CD14-positive monocyte (primary cell): ENCODE measurements around the gene ZNF207. TPM values are rescaled to one million over a fixed set of nuclear protein-coding genes. Genes with fewer than 3 reads are reported as not detected.

ENCODE experiments used
- DNase-seq, 3 donors: peaks; one replicate each; pipeline ENCODE4 v3.0.0-alpha.2; 2011 to 2022
- H2AFZ ChIP-seq: 2 replicates; pipeline ENCODE4 v1.6.0; 2012; ENCODE audit warnings: mild to moderate bottlenecking, low read depth, low read length, inconsistent platforms; ENCODE audit not compliant: insufficient read depth, poor library complexity, severe bottlenecking
- H3K27ac ChIP-seq, 2 donors: 1 replicate in 1 of 2; 2 replicates in 1 of 2; pipeline ENCODE4 v1.5.1; 2012 to 2013; ENCODE audit warnings: low read length in 2 of 2, control low read depth in 1 of 2, inconsistent platforms in 1 of 2, low read depth in 1 of 2, mild to moderate bottlenecking in 1 of 2
- H3K27me3 ChIP-seq, 2 donors: one replicate each; pipeline versions ENCODE4 v1.6.0 to v1.6.1; 2011 to 2013; ENCODE audit warnings: low read length in 2 of 2; ENCODE audit not compliant: control insufficient read depth in 2 of 2, insufficient read depth in 2 of 2
- H3K36me3 ChIP-seq, 2 donors: replicated peaks in 1 of 2; 1 replicate in 1 of 2; 2 replicates in 1 of 2; pipeline versions ENCODE4 v1.5.1 to v1.6.1; 2012 to 2013; ENCODE audit warnings: low read length in 2 of 2, control low read depth in 1 of 2, inconsistent platforms in 1 of 2, mild to moderate bottlenecking in 1 of 2; ENCODE audit not compliant: insufficient read depth in 2 of 2, control insufficient read depth in 1 of 2
- H3K4me1 ChIP-seq, 2 donors: 1 replicate in 1 of 2; 2 replicates in 1 of 2; pipeline versions ENCODE4 v1.5.1 to v1.6.1; 2012 to 2013; ENCODE audit warnings: low read length in 2 of 2, control low read depth in 1 of 2, inconsistent platforms in 1 of 2, mild to moderate bottlenecking in 1 of 2, moderate library complexity in 1 of 2; ENCODE audit not compliant: insufficient read depth in 2 of 2, control insufficient read depth in 1 of 2
- H3K4me2 ChIP-seq: replicated peaks from 2 replicates; pipeline ENCODE3; 2012; ENCODE audit warnings: low read length, moderate library complexity, mild to moderate bottlenecking; ENCODE audit not compliant: poor library complexity, severe bottlenecking; ENCODE audit errors: extremely low read depth
- H3K4me3 ChIP-seq, 3 experiments: fragments of 200-600 bp in 1 of 3; sonication (generic) in 1 of 3; replicated peaks in 1 of 3; 1 replicate in 2 of 3; 2 replicates in 1 of 3; pipeline ENCODE4 v1.5.1; 2011 to 2013; ENCODE audit warnings: low read length in 3 of 3, mild to moderate bottlenecking in 3 of 3, control low read depth in 2 of 3, low read depth in 2 of 3, inconsistent platforms in 1 of 3, moderate library complexity in 1 of 3
- H3K79me2 ChIP-seq: 2 replicates; pipeline ENCODE4 v1.6.0; 2012; ENCODE audit warnings: mild to moderate bottlenecking, control low read depth, inconsistent platforms, low read length, moderate library complexity; ENCODE audit not compliant: insufficient read depth
- H3K9ac ChIP-seq: 2 replicates; pipeline ENCODE4 v1.6.0; 2017; ENCODE audit warnings: low read length, mild to moderate bottlenecking; ENCODE audit not compliant: insufficient read depth, poor library complexity, severe bottlenecking
- H3K9me3 ChIP-seq, 2 donors: replicated peaks in 1 of 2; 1 replicate in 1 of 2; 2 replicates in 1 of 2; pipeline versions ENCODE4 v1.5.1 to v1.6.1; 2012 to 2013; ENCODE audit warnings: low read length in 2 of 2, control low read depth in 1 of 2; ENCODE audit not compliant: control insufficient read depth in 1 of 2, insufficient read depth in 1 of 2
- H4K20me1 ChIP-seq: 2 replicates; pipeline ENCODE4 v1.6.0; 2012; ENCODE audit warnings: mild to moderate bottlenecking, low read length, control low read depth, moderate library complexity; ENCODE audit not compliant: insufficient read depth
- H3K27ac Mint-ChIP-seq, 7 donors: one replicate each; pipeline ENCODE4 v1.8.0; 2020; ENCODE audit warnings: mild to moderate bottlenecking in 7 of 7, mixed read lengths in 7 of 7, moderate library complexity in 6 of 7, inconsistent platforms in 2 of 7
- H3K27me3 Mint-ChIP-seq, 3 donors: one replicate each; pipeline ENCODE4 v1.8.0; 2021 to 2022; ENCODE audit warnings: low read depth in 3 of 3, mild to moderate bottlenecking in 3 of 3, mixed read lengths in 3 of 3, moderate library complexity in 3 of 3, inconsistent platforms in 1 of 3
- H3K36me3 Mint-ChIP-seq, 2 donors: one replicate each; pipeline ENCODE4 v1.8.0; 2020; ENCODE audit warnings: mixed read lengths in 2 of 2, inconsistent platforms in 1 of 2, mild to moderate bottlenecking in 1 of 2
- H3K4me1 Mint-ChIP-seq: one replicate; pipeline ENCODE4 v1.8.0; 2020; ENCODE audit warnings: mild to moderate bottlenecking, mixed read lengths
- H3K4me3 Mint-ChIP-seq, 2 donors: one replicate each; pipeline ENCODE4 v1.8.0; 2020; ENCODE audit warnings: mild to moderate bottlenecking in 2 of 2, mixed read lengths in 2 of 2, moderate library complexity in 1 of 2
- H3K9me3 Mint-ChIP-seq, 7 donors: one replicate each; pipeline ENCODE4 v1.8.0; 2020 to 2022; ENCODE audit warnings: mixed read lengths in 7 of 7, mild to moderate bottlenecking in 6 of 7, moderate library complexity in 6 of 7, inconsistent platforms in 2 of 7
- WGBS: methylation state at CpG from one replicate; pipeline ENCODE4 v1.1.5; 2013; ENCODE audit warnings: missing lambda C conversion rate; ENCODE audit not compliant: insufficient coverage; 5-methylcytosine and 5-hydroxymethylcytosine counted together
- intact Hi-C, 2 donors: fragments of 100-400 bp; cut with micrococcal nuclease; formaldehyde crosslinking; loops; one replicate each; pipeline versions ENCODE4 v1.15.0 to v1.15.1; 2023
- polyA plus RNA-seq, 3 donors: library from polyadenylated mRNA; depleted of rRNA in 1 of 3; unstranded in 2 of 3; stranded (reverse) in 1 of 3; fragments of 300-500 nt in 2 of 3; fragments of >200 nt in 1 of 3; fragmentation: Illumina TruSeq in 2 of 3; gene quantifications; 1 replicate in 2 of 3; 2 replicates in 1 of 3; pipeline ENCODE4 v1.2.3, GENCODE V29; 2012 to 2021
- TF ChIP-seq, protein P1 (sequence below): fragments of 200-600 bp; IDR thresholded peaks from one replicate; pipeline ENCODE4 v1.8.0; 2022; ENCODE audit warnings: antibody characterized with exemption, mild to moderate bottlenecking

ZNF207 gene
- polyA plus RNA-seq, 3 donors: 129 to 147 (median 138) TPM

DNA sequence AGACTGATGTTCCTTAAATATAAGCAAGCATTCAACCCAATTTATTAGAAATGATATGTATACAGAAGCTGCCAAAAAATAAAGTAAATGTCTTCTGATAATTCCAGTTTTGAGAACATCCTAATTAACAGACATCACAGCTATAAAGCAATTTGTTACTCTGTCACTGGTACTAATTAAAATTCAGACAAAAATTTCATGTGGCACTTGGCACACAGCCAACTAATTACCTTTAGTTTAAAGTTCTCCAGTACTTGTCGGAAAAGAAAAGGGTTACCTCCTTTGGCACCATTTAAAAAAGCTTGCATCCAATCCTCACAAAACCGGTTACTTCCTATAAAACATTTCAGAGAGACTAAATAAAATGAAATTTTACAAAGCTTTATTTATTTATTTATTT, 16.8 kb upstream of the ZNF207 start:
- no peak overlapping the region for H3K9ac ChIP-seq
- no peak overlapping the region for H3K4me3 ChIP-seq
- DNase-seq: no peak
- no peak overlapping the region for H3K4me2 ChIP-seq
- Mint-ChIP-seq H3K27me3 (no peaks in the 10 kb centered on the region), H3K9me3 (no peaks in the 10 kb centered on the region), H3K4me3 (no peak overlapping the region), H3K27ac (no peak overlapping the region), H3K36me3 (peaks cover 26 to 30% of the 10 kb centered on the region in 2 donors), H3K4me1 (peaks cover 40% of the 10 kb centered on the region)
- no peaks in the 10 kb centered on the region for H4K20me1 ChIP-seq
- H3K4me1 ChIP-seq: peaks cover 33 to 36% of the 10 kb centered on the region in 2 donors
- no peaks in the 10 kb centered on the region for H3K27me3 ChIP-seq
- no CpG with 5 or more reads among the region's 2 CpGs for WGBS
- peaks cover 17 to 44% of the 10 kb centered on the region in 2 donors for H3K36me3 ChIP-seq
- TF ChIP-seq, protein P1, sequence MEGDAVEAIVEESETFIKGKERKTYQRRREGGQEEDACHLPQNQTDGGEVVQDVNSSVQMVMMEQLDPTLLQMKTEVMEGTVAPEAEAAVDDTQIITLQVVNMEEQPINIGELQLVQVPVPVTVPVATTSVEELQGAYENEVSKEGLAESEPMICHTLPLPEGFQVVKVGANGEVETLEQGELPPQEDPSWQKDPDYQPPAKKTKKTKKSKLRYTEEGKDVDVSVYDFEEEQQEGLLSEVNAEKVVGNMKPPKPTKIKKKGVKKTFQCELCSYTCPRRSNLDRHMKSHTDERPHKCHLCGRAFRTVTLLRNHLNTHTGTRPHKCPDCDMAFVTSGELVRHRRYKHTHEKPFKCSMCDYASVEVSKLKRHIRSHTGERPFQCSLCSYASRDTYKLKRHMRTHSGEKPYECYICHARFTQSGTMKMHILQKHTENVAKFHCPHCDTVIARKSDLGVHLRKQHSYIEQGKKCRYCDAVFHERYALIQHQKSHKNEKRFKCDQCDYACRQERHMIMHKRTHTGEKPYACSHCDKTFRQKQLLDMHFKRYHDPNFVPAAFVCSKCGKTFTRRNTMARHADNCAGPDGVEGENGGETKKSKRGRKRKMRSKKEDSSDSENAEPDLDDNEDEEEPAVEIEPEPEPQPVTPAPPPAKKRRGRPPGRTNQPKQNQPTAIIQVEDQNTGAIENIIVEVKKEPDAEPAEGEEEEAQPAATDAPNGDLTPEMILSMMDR: no peak
- H3K27ac ChIP-seq: no peak overlapping the region
- no peaks in the 10 kb centered on the region for H3K9me3 ChIP-seq
- peaks cover 4% of the 10 kb centered on the region for H3K79me2 ChIP-seq
- H2AFZ ChIP-seq: no peak overlapping the region
- intact Hi-C loops: no loop called here

DNA sequence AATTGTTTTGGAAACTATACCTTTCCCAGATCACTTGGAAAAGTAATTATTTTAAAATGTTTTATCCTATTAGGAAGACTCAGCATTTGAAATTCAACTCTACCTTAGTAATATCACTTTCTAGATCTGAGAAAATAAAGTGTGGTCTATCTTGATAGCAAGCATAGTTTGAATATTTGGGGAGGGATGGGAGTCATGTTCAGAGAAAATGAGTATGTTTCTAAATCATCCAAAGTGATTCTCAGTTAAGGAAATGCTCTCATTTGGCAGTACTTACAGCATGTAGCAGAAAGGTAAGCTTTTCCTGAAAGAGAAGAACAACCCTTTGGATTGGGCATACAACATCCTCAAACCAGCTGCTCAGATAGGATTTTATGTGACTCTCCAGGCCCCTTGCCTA, 14.9 kb upstream of the ZNF207 start:
- TF ChIP-seq, protein P1: no peak
- Histone ChIP-seq H3K27me3 (no peaks in the 10 kb centered on the region), H3K9me3 (no peaks in the 10 kb centered on the region), H3K4me2 (no peak overlapping the region), H2AFZ (no peak overlapping the region), H3K9ac (no peak overlapping the region), H3K79me2 (peaks cover 4% of the 10 kb centered on the region), H3K27ac (no peak overlapping the region), H4K20me1 (no peaks in the 10 kb centered on the region), H3K4me3 (no peak overlapping the region), H3K36me3 (peaks cover 17 to 51% of the 10 kb centered on the region in 2 donors), H3K4me1 (peaks cover 28 to 30% of the 10 kb centered on the region in 2 donors)
- Mint-ChIP-seq H3K36me3 (peaks cover 33 to 41% of the 10 kb centered on the region in 2 donors), H3K4me1 (peaks cover 28% of the 10 kb centered on the region), H3K4me3 (no peak overlapping the region), H3K27me3 (no peaks in the 10 kb centered on the region), H3K9me3 (no peaks in the 10 kb centered on the region), H3K27ac (no peak overlapping the region)
- intact Hi-C loops: no loop called here
- no peak for DNase-seq
